Suprapubic skin (tissue), 3 donors: ENCODE measurements around the gene LHPP.

Source experiments
- POLR2A ChIP-seq, 2 donors: fragments of 450-650 bp; IDR thresholded peaks; one replicate each; pipeline ENCODE4 v1.6.1; 2017; ENCODE audit warnings: antibody characterized with exemption in 2 of 2, mild to moderate bottlenecking in 2 of 2, moderate library complexity in 2 of 2
- TF ChIP-seq, protein P1 (sequence below), 2 donors: fragments of 200-600 bp in 1 of 2; fragments of 450-650 bp in 1 of 2; sonication (generic) in 1 of 2; IDR thresholded peaks; one replicate each; pipeline ENCODE4 v1.5.1; 2016 to 2019; ENCODE audit warnings: antibody characterized with exemption in 2 of 2, mild to moderate bottlenecking in 1 of 2, moderate library complexity in 1 of 2

DNA sequence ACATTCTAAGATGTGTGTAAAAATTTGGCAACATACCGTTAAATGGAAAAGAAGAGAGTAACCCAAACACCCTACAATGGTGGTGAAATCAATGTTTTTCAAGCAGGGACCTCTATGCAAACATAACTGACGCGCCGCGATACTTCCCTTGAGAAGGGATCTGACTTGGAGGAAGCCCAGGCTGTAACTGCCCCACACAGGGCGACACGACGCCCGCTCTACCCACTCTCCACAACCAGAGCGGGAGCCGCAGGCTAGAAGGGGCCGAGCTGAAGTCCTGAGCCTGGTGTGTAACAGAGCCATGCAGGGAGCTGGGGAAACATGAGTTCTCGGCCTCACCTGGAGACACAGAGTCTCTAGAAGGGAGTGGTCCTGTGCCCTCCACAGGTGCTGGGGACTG lies 162.4 kb downstream of the LHPP start:
- TF ChIP-seq, protein P1, sequence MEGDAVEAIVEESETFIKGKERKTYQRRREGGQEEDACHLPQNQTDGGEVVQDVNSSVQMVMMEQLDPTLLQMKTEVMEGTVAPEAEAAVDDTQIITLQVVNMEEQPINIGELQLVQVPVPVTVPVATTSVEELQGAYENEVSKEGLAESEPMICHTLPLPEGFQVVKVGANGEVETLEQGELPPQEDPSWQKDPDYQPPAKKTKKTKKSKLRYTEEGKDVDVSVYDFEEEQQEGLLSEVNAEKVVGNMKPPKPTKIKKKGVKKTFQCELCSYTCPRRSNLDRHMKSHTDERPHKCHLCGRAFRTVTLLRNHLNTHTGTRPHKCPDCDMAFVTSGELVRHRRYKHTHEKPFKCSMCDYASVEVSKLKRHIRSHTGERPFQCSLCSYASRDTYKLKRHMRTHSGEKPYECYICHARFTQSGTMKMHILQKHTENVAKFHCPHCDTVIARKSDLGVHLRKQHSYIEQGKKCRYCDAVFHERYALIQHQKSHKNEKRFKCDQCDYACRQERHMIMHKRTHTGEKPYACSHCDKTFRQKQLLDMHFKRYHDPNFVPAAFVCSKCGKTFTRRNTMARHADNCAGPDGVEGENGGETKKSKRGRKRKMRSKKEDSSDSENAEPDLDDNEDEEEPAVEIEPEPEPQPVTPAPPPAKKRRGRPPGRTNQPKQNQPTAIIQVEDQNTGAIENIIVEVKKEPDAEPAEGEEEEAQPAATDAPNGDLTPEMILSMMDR (IDR thresholded peaks at IDR 0.05) = no peak
- TF ChIP-seq POLR2A (IDR thresholded peaks at IDR 0.05) = no peak
